Vagina (tissue), 2 donors: ENCODE data around the gene THAP3. TPM values are rescaled to one million over a fixed set of nuclear protein-coding genes. Genes with fewer than 3 reads are reported as not detected.

Experiments used
- DNase-seq, 2 donors: peaks; one replicate each; pipeline ENCODE4 v3.0.0-alpha.2; 2017; ENCODE audit errors: extremely low spot score in 2 of 2
- H3K27ac ChIP-seq: fragments of 200-600 bp; sonication (generic); one replicate; pipeline ENCODE4 v1.5.1; 2019
- H3K27me3 ChIP-seq: fragments of 200-600 bp; sonication (generic); one replicate; pipeline ENCODE4 v1.5.1; 2019
- H3K36me3 ChIP-seq, 2 donors: fragments of 200-600 bp; sonication (generic); one replicate each; pipeline ENCODE4 v1.5.1; 2017 to 2019
- H3K4me1 ChIP-seq: fragments of 200-600 bp; sonication (generic); one replicate; pipeline ENCODE4 v1.5.1; 2019
- H3K4me3 ChIP-seq, 2 donors: fragments of 200-600 bp; sonication (generic); 1 replicate in 1 of 2; 2 replicates in 1 of 2; pipeline ENCODE4 v1.5.1; 2016 to 2019
- H3K9me3 ChIP-seq: fragments of 200-600 bp; sonication (generic); one replicate; pipeline ENCODE4 v1.5.1; 2019
- POLR2A ChIP-seq, 2 donors: fragments of 450-650 bp; IDR thresholded peaks; one replicate each; pipeline ENCODE4 v1.6.1; 2017; ENCODE audit warnings: antibody characterized with exemption in 2 of 2, mild to moderate bottlenecking in 2 of 2, moderate library complexity in 2 of 2
- POLR2AphosphoS5 ChIP-seq, 2 donors: sonication (generic); formaldehyde crosslinking; IDR thresholded peaks; one replicate each; pipeline ENCODE4 v1.9.0; 2017; ENCODE audit warnings: antibody characterized with exemption in 2 of 2, mild to moderate bottlenecking in 2 of 2, low read depth in 1 of 2; ENCODE audit not compliant: insufficient read depth in 1 of 2
- intact Hi-C: fragments of 100-400 bp; cut with DNase I; formaldehyde crosslinking; loops from one replicate; pipeline ENCODE4 v1.15.1; 2023
- total RNA-seq: library from RNA; depleted of rRNA; stranded (reverse); fragments of >200 nt; gene quantifications from one replicate; pipeline ENCODE4 v1.2.3, GENCODE V29; 2016
- TF ChIP-seq, protein P1 (sequence below), 3 experiments: fragments of 450-650 bp in 2 of 3; fragments of 200-600 bp in 1 of 3; sonication (generic) in 1 of 3; IDR thresholded peaks; one replicate each; pipeline ENCODE4 v1.5.1; 2017 to 2019; ENCODE audit warnings: antibody characterized with exemption in 3 of 3, mild to moderate bottlenecking in 2 of 3, moderate library complexity in 2 of 3

The THAP3 gene
- total RNA-seq, 1 donor from 2014 or later, result 29.0 TPM

- Histone ChIP-seq H3K36me3 (peaks cover 0 to 79% of the 10 kb centered on the region in 2 donors), H3K9me3 (no peaks in the 10 kb centered on the region), H3K4me1 (peaks cover 75% of the 10 kb centered on the region)
Measured at GRCh38 chr1:6591222-6591621, 33.4 kb upstream of the THAP3 start.

GRCh38 chr1:6591644-6592043 lies 33.0 kb upstream of the THAP3 start:
- intact Hi-C loops, result no loop called here
- no peak for DNase-seq
- no peak overlapping the region for H3K27ac ChIP-seq
- no peak overlapping the region for H3K4me3 ChIP-seq
- peaks cover 77% of the 10 kb centered on the region for H3K4me1 ChIP-seq
- peaks cover 0 to 83% of the 10 kb centered on the region in 2 donors for H3K36me3 ChIP-seq
- H3K27me3 ChIP-seq, result no peaks in the 10 kb centered on the region
- H3K9me3 ChIP-seq, result no peaks in the 10 kb centered on the region
- TF ChIP-seq POLR2A (IDR thresholded peaks at IDR 0.05) (no peak), POLR2AphosphoS5 (IDR thresholded peaks at IDR 0.05; ENCODE audit: insufficient read depth in 1 of 2, low read depth in 1 of 2) (no peak)
- TF ChIP-seq, protein P1, sequence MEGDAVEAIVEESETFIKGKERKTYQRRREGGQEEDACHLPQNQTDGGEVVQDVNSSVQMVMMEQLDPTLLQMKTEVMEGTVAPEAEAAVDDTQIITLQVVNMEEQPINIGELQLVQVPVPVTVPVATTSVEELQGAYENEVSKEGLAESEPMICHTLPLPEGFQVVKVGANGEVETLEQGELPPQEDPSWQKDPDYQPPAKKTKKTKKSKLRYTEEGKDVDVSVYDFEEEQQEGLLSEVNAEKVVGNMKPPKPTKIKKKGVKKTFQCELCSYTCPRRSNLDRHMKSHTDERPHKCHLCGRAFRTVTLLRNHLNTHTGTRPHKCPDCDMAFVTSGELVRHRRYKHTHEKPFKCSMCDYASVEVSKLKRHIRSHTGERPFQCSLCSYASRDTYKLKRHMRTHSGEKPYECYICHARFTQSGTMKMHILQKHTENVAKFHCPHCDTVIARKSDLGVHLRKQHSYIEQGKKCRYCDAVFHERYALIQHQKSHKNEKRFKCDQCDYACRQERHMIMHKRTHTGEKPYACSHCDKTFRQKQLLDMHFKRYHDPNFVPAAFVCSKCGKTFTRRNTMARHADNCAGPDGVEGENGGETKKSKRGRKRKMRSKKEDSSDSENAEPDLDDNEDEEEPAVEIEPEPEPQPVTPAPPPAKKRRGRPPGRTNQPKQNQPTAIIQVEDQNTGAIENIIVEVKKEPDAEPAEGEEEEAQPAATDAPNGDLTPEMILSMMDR (IDR thresholded peaks at IDR 0.05), result no peak

More at GRCh38 chr1:6591222-6591621, 33.4 kb upstream of the THAP3 start:
- TF ChIP-seq, protein P1 (IDR thresholded peaks at IDR 0.05), result no peak
- no peak for TF ChIP-seq POLR2A (IDR thresholded peaks at IDR 0.05)
- TF ChIP-seq POLR2AphosphoS5 (IDR thresholded peaks at IDR 0.05; ENCODE audit: insufficient read depth in 1 of 2, low read depth in 1 of 2), result no peak
- intact Hi-C loops, result no loop called here
- no peak for DNase-seq
- Histone ChIP-seq H3K27me3 (no peaks in the 10 kb centered on the region), H3K4me3 (no peak overlapping the region), H3K27ac (no peak overlapping the region)

DNA sequence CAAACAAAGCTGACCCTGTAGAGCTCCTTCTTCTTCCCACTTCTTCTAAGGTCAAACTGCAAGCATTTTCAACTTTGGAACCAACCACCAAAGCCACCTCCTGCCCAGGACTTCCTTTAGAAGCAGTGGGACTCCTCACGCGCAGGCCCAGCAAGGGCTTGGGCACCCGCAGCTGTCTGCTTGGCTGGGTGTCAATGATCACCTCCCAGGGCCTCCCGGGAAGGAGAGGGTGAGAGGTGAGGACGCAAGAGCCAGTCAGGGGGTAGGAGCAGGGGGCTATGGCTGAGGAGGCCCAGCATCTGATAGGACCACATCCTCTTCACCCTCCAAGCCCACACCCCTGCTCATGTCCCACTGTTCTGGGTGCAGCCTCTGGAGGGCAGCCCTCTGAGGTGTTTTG lies 32.2 kb upstream of the THAP3 start:
- intact Hi-C loops, result no loop called here
- H3K27ac ChIP-seq, result no peak overlapping the region
- H3K4me1 ChIP-seq, result peaks cover 77% of the 10 kb centered on the region
- TF ChIP-seq POLR2A (IDR thresholded peaks at IDR 0.05) (no peak), POLR2AphosphoS5 (IDR thresholded peaks at IDR 0.05; ENCODE audit: insufficient read depth in 1 of 2, low read depth in 1 of 2) (no peak)
- TF ChIP-seq, protein P1 (IDR thresholded peaks at IDR 0.05), result no peak
- no peak for DNase-seq
- peaks cover 0 to 91% of the 10 kb centered on the region in 2 donors for H3K36me3 ChIP-seq
- H3K4me3 ChIP-seq, result no peak overlapping the region
- no peaks in the 10 kb centered on the region for H3K27me3 ChIP-seq
- H3K9me3 ChIP-seq, result no peaks in the 10 kb centered on the region

DNA sequence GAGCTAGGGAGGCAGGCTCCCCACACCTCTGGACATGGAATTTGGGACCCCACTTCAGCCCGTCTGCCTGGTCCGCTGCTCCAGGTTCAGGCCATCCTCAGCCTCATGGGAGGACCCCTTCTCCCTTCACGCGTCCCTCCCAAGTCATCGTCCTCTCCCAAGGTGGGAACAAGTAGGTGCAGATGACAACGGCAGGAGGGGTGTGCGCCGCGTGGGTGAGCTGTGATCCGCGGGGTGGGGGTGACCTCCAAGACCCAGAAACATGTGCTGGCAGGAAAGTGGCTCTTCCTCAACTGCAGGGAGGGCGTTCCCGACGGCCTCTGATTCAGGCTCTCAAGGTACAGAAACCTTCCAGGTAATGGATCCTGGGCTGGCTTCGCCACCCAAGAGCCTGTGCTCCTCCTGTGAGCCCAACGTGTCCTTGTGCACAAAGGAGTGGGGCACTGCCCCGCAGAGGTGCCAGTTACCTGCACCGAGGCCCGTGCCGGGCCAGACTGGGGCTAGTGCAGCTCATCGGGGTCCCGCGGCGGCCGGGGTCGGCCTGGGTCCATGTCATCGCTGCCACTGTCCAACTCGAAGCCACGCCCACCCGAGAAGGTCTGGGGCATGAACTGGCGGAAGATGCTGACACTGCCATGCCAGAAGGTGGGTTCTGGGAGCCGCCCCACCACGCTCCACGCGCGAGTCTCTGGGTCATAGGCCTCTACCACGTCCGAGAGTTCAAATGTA lies 31.6 kb upstream of the THAP3 start:
- intact Hi-C loops, result no loop called here
- H3K27me3 ChIP-seq, result no peaks in the 10 kb centered on the region
- TF ChIP-seq POLR2AphosphoS5 (IDR thresholded peaks at IDR 0.05; ENCODE audit: insufficient read depth in 1 of 2, low read depth in 1 of 2) (no peak), POLR2A (IDR thresholded peaks at IDR 0.05) (no peak)
- TF ChIP-seq, protein P1 (IDR thresholded peaks at IDR 0.05), result no peak
- peaks cover 79% of the 10 kb centered on the region for H3K4me1 ChIP-seq
- H3K4me3 ChIP-seq, result no peak overlapping the region
- H3K36me3 ChIP-seq, result peaks cover 0 to 96% of the 10 kb centered on the region in 2 donors
- H3K27ac ChIP-seq, result no peak overlapping the region
- no peaks in the 10 kb centered on the region for H3K9me3 ChIP-seq
- DNase-seq, result no peak

DNA sequence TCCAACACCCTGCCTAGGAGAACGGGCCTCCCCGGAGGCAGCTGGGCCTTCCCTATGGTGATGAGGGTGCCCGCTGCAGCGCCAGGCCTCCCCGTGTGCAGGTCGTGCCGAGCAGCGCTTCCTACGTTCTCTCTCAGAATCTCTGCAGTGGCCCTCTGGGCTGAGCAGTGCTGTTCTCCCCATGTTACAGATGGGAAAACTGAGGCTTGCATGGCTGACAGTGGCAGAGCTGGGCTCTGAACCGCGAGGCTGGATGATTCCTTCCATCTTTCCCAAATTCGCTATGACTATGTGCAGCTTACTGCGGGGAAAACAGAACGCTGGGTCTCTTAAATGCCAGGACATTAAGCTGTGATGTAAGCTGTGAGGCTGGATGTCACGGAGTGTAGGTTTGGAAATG lies 30.9 kb upstream of the THAP3 start:
- intact Hi-C loops, result no loop called here
- no peak overlapping the region for H3K27ac ChIP-seq
- H3K27me3 ChIP-seq, result no peaks in the 10 kb centered on the region
- no peak for TF ChIP-seq POLR2AphosphoS5 (IDR thresholded peaks at IDR 0.05; ENCODE audit: insufficient read depth in 1 of 2, low read depth in 1 of 2)
- TF ChIP-seq, protein P1 (IDR thresholded peaks at IDR 0.05), result no peak
- TF ChIP-seq POLR2A (IDR thresholded peaks at IDR 0.05), result no peak
- no peak overlapping the region for H3K4me3 ChIP-seq
- peaks cover 0 to 95% of the 10 kb centered on the region in 2 donors for H3K36me3 ChIP-seq
- no peak for DNase-seq
- H3K4me1 ChIP-seq, result peaks cover 79% of the 10 kb centered on the region
- no peaks in the 10 kb centered on the region for H3K9me3 ChIP-seq
